Epidermal melanocyte (primary cell): Measurements from ENCODE around the gene TACSTD2.
"Not testable (repeated sequence)": the region's sequence is repeated elsewhere in the genome, so short reads cannot be mapped to it uniquely, and the experiment has no call there.

Experiments
- DNase-seq: peaks from one replicate; pipeline ENCODE4 v3.0.0; 2011; ENCODE audit warnings: low spot score; ENCODE audit not compliant: insufficient read length

TACSTD2 gene

DNA sequence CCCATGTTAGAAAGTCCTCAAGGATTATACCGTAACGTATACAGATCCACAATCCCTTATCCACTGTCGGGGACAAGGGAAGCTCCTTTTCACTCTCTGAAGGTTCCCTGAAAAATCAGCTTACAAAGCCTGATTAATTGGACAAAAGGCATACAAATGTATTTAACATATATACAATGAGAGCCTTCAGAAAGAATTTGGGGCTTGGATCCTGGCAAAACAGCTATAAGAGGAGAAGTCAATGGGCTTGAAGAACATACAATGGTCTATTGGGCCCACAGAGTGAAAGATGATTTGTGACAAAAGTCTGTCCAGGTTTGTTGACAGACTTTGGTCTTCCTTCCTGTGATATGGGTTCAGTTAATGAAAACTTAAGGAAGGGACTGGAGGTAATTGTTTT, 10.7 kb downstream of the TACSTD2 start:
- no peak for DNase-seq

DNA sequence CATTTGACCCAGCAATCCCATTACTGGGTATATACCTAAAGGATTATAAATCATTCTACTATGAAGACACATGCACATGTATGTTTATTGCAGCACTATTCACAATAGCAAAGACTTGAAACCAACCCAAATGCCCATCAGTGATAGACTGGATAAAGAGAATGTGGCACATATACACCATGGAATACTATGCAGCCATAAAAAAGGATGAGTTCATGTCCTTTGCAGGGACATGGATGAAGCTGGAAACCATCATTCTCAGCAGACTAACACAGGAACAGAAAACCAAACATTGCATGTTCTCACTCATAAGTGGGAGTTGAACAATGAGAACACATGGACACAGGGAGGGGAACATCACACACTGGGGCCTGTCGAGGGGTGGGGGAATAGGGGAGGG, 13.3 kb downstream of the TACSTD2 start:
- not testable (repeated sequence) for DNase-seq

DNA sequence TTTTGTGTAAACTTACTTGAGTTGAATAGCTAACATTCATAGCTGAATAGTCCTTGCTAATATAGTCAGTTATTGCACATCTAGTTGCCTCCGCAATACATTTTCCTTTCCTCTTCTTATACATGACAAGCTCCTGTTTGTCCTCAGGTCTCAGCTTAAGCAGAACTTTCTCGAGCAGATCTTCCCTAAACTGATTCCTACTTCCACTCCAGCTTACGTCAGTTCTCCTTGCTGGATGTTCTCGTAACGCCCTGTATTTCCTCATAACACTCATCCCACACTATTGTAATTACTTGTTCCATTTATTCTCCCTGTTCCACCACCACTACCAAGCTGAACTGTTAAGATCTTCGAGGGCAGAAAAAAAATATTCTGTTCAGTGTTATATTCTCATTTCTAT, 15.4 kb downstream of the TACSTD2 start:
- DNase-seq = no peak

DNA sequence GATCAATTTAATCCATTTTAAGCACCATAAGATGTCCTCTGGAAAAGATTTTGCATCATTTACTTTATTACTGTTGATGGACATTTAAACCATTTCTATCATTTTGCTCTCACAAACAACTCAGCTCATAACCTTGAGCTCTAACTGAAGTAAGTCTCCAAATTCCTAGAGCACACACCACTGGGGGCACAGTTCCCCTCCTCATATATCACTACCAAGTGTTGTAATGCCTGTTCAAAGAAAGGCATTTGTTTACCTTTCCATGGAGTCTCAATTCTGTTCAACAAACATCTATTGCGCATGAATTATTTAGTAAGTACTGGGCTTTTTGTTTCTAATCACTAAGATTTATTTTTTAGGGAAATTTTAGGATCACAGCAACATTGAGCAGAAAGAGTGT, 21.7 kb downstream of the TACSTD2 start:
- no peak for DNase-seq

DNA sequence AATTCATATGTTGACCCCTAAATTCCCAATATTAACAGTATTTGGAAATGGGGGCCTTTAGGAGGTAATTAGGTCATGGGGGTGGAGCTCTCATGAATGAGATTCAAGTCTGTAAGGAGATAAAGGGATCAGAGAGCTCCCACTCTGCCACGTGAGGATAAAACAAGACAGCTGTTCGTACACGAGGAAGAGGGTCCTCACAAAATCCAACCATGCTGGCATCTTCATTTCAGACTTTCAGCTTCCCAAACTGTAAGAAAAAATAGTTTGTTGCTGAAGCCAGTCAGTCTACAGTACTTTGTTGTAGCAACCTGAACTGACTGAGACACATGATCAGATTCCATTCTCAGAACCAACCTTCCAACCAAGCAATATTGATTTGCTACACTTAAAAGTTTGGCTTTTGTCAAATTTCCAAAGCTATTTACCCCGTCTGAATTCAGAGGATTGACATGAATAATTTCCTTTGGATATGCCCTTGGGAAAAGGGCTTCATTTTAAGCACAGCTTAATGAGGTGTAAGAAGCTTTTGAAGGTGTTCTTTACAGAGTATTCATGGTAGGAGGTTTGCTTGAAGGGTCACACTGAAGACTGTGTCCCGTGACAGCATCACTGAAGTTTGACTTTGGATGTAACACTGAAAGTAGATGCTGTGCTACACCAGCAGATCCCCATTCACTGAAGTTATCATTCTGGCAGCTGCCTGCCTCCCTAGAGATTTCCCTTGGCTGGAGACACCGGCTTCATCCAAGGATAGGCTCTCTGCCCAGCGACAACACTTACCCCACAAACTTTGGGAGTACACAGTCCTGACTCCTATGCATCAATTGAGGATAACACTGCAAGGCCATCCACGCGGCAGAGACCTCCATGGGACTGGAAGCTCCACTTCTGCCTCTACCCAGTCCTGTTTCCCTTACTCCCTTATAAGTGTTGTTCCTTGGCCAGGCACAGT, 25.6 kb downstream of the TACSTD2 start:
- no peak for DNase-seq

DNA sequence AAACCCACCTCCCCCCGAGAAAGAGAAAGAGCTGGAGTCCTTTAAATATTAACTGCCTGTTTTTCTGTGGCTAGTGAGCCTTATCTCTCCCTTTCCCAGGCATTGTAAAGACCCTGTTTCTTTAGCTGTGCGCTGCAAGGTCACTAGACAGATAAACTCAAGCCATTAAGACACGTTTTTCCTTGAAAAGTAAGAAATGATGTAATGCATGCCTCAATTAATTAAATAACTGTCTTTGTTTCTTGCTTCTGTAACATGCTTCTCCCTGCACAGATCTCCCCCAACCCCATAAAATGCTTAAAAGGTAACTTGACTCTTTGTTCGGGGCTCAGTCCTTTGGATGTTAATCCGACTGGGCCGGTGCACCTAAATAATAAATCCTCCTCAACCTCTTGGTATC, 27.8 kb downstream of the TACSTD2 start:
- DNase-seq = not testable (repeated sequence)

DNA sequence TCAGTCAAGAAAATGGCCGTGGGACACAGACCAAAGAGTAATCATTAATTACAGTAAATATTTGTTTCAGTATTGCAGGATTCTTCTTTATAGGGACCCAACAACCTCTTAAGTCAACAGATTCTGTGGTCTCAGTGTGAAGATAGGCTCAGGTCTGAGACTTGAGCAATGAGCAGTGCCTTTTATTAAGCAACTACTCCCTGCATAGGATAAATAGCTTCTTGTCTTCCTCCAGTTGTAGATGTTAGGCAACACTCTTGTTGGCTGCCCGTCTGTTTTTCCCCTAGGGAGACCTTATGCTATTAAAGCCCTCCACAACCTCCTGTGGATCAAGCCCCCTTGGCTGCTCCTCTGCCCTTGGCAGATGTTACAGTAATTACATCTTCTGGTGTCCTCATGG, 28.7 kb downstream of the TACSTD2 start:
- DNase-seq = no peak

DNA sequence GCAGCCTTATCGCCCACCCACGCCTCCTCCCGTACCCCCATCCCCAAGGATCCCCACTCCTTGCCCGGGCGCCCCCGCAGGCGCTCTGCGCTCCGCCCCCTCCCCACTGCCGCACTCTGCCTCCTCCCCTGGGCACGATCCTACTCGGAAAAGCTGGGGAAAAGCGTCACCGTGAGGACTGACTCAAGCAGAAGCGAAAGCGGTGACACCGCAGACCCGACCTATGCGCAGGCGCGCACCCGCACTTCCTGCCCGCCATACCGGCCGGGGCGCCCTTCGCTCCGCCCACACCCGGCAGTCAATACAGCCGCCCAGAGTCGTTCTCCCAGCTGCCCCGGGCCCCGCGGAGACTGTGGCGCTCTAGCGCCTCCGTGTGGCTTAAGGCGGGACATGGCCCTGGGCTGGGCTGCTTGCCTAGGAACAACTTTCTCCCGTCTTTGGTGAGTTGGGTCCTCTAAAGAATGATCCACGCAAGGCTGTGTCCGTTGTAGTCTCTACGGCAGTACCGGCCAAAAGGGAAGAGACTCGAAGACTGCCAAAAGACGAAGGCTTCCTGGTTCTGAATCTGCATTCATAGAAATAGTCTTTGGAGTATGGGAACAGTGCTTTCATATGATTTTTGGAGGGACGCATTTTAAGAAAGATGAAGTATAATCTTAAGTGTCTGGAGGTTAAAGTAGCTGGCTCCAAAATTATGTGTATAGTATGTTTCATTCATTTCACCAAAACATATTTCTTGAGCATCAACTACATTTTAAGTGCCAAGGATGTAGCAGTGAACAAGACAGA, 30.3 kb downstream of the TACSTD2 start, which contains the start of gene OMA1:
TSS of gene OMA1 (minus strand) at position 207 of the 789 bp plus-strand sequence. CDS start 7,432 bp downstream, outside the sequence.
- peak; percentile 79 for DNase-seq

DNA sequence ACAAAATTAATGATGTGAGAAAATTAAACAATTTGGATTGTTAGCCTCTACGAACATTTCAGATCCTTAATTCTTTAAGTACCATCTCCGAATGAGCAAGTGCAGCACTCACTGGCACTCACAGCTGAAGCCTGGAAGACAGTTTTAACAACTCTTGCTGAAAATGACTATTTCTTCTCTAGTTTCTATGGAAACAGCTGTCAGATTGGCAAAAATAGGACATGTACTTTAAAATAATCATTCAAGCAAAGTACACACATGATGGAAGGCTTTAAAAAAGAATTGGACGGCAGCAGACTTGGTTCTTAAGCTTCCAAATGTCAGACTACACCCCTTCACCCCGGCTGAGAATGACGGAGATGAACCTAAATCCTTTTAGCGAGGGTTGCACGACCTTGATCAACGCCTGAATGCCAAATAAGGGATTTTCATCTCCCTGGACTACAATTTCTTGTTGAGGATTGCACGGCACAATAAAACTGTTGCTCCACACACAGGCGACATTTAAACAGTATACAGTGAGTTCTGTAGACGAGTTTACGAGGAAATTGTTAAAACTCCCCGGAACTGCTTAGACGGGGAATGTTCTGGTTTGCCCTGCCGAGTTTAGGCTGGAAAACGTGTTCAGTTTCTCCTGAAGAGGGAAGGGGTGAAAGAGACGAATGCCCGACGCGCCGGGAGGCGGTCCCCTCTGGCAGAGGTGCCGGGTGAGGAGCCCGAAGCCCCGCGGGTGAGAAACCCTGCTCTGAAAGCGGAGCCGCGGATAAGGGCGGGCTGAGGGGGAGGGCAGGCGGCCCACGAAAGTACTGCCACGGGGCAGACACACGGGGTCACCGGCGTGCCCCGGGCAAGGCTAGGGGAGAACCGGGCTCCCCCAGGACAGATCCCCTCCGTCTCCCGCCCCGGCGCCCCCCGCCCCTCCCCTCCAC, 31.2 kb downstream of the TACSTD2 start:
- peak; percentile 25 for DNase-seq

DNA sequence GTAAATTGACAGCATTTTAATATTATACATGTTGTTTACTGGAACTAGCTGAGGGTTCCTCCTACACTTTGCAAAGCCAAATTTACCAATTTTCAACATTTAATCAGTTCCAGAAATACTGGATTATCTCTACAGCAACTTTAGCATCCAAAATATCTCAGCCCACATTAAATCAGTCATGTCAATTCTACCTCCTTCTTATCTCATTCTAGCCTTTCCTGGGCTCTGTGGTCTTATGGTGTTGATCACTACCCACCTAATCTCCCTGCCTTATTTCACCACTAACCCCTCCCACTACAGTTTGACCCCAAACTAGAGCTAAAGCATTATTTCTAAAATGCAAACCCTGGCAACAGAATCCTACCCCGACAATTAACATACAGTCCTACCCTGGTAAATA, 33.8 kb downstream of the TACSTD2 start:
- DNase-seq = no peak

DNA sequence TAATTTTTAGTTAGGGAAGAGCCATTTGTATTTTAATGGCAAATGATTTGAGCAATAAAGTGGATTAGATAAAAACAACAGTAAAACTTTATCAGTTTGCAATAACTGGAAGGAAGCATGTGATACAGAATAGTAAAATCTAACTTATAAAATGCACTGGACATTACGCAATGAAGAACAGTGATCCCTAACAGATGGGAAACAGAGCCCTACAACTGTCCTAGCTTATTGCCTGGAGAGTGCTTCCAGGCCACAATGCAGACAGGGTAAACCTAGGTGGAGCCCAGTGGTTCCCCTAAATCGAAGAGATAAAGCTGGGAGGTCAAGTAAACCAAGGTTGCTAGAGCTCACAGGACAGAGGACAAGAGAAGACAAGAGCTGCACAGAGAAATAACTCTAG, 37.5 kb downstream of the TACSTD2 start:
- no peak for DNase-seq

DNA sequence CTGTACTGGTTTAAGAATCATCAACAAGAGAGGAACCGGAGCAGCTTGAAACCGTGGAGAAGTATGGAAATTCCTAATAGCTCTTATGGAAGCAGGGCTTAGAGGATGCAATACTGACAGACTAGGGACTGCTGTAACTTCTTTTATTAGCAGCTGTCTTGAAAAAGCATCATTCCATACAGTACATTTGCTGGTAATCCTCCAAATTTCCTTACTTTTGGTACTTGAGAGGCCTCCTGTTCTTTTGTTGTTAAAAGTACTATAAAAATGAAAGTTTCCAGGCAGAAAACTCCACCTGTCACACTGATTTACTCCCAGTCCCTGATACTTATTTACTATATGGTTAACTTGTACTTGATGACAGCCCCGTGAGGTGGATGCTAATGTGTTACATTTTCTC, 38.2 kb downstream of the TACSTD2 start:
- no peak for DNase-seq

DNA sequence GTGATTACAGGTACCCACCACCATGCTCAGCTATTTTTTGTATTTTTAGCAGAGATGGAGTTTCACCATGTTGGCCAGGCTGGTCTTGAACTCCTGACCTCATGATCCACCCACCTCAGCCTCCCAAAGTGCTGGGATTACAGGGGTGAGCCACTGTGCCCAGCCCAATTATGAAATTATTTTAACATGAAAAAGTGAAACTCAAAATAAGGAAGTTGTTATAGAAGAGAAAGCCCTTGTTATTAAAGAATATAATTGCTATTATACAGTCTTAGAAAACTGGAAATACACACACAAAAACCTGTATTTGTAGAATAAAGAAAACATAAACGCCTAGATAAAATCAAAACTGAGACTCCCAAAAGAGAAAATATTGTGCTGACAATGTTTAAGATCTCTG, 45.2 kb downstream of the TACSTD2 start:
- not testable (repeated sequence) for DNase-seq

DNA sequence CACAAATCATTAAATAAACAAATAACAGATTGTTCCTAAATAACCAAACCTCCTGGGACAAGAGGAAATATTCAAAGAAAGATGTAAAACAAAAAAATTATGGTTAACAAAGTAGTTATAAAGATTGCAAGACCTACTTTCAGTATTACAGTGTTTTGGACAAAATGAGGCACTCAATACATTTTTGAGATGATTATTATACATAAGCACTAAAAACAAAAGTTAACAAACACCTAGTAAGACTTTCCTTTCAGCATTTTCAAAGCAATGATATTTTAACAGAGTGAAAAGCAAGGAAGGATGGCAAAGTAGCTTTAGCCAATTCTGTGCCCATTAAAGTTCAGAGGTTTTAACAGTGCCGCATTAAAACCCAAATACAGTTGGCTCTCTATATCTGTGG, 47.8 kb downstream of the TACSTD2 start:
- no peak for DNase-seq

DNA sequence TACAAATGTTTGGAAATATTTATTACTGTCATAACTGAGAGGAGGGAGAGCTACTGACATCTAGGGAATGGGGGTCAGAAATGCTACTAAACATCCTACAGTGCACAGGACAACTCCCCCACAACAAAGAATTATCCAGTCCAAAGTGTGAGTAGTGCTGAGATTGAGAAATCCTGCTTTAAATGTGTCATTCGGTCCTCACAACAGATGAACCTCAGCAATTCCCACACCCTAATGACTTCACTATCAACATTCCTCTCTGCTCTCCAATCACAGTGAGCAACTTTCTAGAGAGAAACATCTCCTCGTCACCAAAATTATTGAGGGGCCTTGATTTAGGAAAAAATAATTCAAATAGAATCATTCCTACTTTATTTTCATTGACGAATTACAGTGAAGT, 48.5 kb downstream of the TACSTD2 start:
- DNase-seq = no peak
